DND-41 (cell line): Measurements from ENCODE around the gene RPL32.
"Not testable (repeated sequence)": the region's sequence is repeated elsewhere in the genome, so short reads cannot be mapped to it uniquely, and the experiment has no call there.

ENCODE experiments used
- ATAC-seq: fragments of 200-7000 bp; cut with Tn5 transposase; 3 replicates; pipeline ENCODE4 v1.9.1; 2021; ENCODE audit warnings: low read depth; ENCODE audit not compliant: insufficient read depth
- DNase-seq: peaks from one replicate; pipeline ENCODE4 v3.0.0-alpha.2; 2020
- H2AFZ ChIP-seq: 2 replicates; pipeline ENCODE4 v1.6.0; 2012; ENCODE audit warnings: low read depth, low read length
- H3K27ac ChIP-seq: 2 replicates; pipeline ENCODE4 v1.5.1; 2012; ENCODE audit warnings: low read length, inconsistent platforms
- H3K27me3 ChIP-seq: fragments of 200-600 bp; sonication (generic); 2 replicates; pipeline ENCODE4 v1.6.0; 2012; ENCODE audit warnings: low read length, mild to moderate bottlenecking, inconsistent platforms; ENCODE audit not compliant: insufficient read depth, poor library complexity
- H3K36me3 ChIP-seq: 2 replicates; pipeline ENCODE4 v1.5.1; 2012; ENCODE audit warnings: low read length, inconsistent platforms; ENCODE audit not compliant: insufficient read depth
- H3K4me1 ChIP-seq: 2 replicates; pipeline ENCODE4 v1.5.1; 2012; ENCODE audit warnings: mild to moderate bottlenecking, low read length; ENCODE audit not compliant: insufficient read depth
- H3K4me2 ChIP-seq: 2 replicates; pipeline ENCODE4 v1.6.0; 2012; ENCODE audit warnings: mild to moderate bottlenecking, moderate library complexity, low read length, inconsistent platforms; ENCODE audit not compliant: insufficient read depth
- H3K4me3 ChIP-seq, 2 experiments: fragments of 200-600 bp in 1 of 2; shearing (Covaris generic) in 1 of 2; 2 replicates each; pipeline ENCODE4 v1.5.1; 2012 to 2016; ENCODE audit warnings: inconsistent platforms in 2 of 2, low read length in 2 of 2, mild to moderate bottlenecking in 2 of 2, low read depth in 1 of 2, moderate library complexity in 1 of 2
- H3K79me2 ChIP-seq: 2 replicates; pipeline ENCODE4 v1.6.0; 2012; ENCODE audit warnings: low read length, inconsistent platforms; ENCODE audit not compliant: insufficient read depth
- H3K9ac ChIP-seq: 2 replicates; pipeline ENCODE4 v1.6.0; 2012; ENCODE audit warnings: low read depth, mild to moderate bottlenecking, inconsistent platforms, low read length, moderate library complexity
- H3K9me3 ChIP-seq: 2 replicates; pipeline ENCODE4 v1.5.1; 2012; ENCODE audit warnings: low read length, moderate library complexity, mild to moderate bottlenecking, inconsistent platforms; ENCODE audit not compliant: insufficient read depth, severe bottlenecking
- H4K20me1 ChIP-seq: 2 replicates; pipeline ENCODE4 v1.6.0; 2012; ENCODE audit warnings: low read length; ENCODE audit not compliant: insufficient read depth
- EZH2 ChIP-seq: IDR thresholded peaks from 3 replicates; pipeline ENCODE4 v1.6.1; 2012; ENCODE audit warnings: borderline replicate concordance, low read depth, mild to moderate bottlenecking, moderate library complexity, low read length, inconsistent platforms; ENCODE audit not compliant: severe bottlenecking
- TF ChIP-seq, protein P1 (sequence below): IDR thresholded peaks from 2 replicates; pipeline ENCODE4 v1.5.1; 2012; ENCODE audit warnings: borderline replicate concordance, low read length, moderate library complexity, mild to moderate bottlenecking; ENCODE audit not compliant: poor library complexity, severe bottlenecking; ENCODE audit errors: extremely low read depth

Gene RPL32

DNA sequence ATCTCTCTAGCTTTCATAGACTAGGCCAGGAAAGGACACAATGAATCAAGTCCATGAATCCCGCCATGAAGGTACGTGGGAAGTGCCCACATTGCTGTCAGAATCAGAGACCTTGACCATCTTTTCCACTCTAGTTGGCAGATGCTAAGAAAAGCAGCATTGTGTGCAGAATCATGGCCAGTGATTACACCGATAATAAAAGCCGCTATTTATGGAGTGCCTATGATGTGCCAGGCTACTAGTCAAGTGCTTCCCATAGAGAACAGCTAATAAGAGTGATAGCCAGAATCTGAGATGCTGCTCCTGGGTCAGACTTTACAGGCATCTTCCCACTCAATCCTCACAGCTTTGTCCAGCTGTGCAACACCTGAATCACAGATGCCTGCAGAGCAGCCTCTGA lies 13.2 kb upstream of the RPL32 start:
- no peaks in the 10 kb centered on the region for H4K20me1 ChIP-seq
- H3K36me3 ChIP-seq: no peaks in the 10 kb centered on the region
- H2AFZ ChIP-seq: no peak overlapping the region
- H3K27me3 ChIP-seq: no peaks in the 10 kb centered on the region
- no peaks in the 10 kb centered on the region for H3K9me3 ChIP-seq
- DNase-seq: no peak
- no peak for ATAC-seq
- no peak overlapping the region for H3K9ac ChIP-seq
- H3K4me2 ChIP-seq: no peak overlapping the region
- no peaks in the 10 kb centered on the region for H3K4me1 ChIP-seq
- no peak overlapping the region for H3K4me3 ChIP-seq
- H3K27ac ChIP-seq: no peak overlapping the region
- TF ChIP-seq, protein P1, sequence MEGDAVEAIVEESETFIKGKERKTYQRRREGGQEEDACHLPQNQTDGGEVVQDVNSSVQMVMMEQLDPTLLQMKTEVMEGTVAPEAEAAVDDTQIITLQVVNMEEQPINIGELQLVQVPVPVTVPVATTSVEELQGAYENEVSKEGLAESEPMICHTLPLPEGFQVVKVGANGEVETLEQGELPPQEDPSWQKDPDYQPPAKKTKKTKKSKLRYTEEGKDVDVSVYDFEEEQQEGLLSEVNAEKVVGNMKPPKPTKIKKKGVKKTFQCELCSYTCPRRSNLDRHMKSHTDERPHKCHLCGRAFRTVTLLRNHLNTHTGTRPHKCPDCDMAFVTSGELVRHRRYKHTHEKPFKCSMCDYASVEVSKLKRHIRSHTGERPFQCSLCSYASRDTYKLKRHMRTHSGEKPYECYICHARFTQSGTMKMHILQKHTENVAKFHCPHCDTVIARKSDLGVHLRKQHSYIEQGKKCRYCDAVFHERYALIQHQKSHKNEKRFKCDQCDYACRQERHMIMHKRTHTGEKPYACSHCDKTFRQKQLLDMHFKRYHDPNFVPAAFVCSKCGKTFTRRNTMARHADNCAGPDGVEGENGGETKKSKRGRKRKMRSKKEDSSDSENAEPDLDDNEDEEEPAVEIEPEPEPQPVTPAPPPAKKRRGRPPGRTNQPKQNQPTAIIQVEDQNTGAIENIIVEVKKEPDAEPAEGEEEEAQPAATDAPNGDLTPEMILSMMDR: no peak
- no peak for TF ChIP-seq EZH2
- H3K79me2 ChIP-seq: no peaks in the 10 kb centered on the region

DNA sequence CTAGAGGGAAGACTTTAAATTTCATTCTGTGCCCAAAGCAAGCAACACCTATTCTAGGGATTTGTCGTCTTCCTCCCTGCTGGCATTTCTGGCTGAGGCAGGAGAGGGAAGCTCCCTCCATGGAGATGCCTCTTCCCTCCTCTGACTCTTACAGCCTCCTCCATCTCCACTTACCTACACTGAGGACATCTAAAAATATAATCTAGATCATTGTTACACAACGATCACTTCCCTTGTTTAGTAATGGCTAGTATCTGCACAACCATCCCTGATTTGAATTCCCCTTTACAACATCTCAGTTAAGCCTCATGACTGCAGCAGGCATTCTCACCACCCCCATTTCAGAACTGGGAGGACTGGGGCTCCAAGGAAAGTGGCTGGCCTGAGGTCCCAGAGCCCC lies 12.5 kb upstream of the RPL32 start:
- not testable (repeated sequence) for H3K27ac ChIP-seq, H3K27me3 ChIP-seq, H3K9ac ChIP-seq, H2AFZ ChIP-seq, ATAC-seq, H3K79me2 ChIP-seq, DNase-seq, H3K4me2 ChIP-seq, H4K20me1 ChIP-seq, H3K36me3 ChIP-seq, H3K4me3 ChIP-seq, H3K4me1 ChIP-seq, H3K9me3 ChIP-seq

GRCh38 chr3:12852201-12852600 lies 10.8 kb upstream of the RPL32 start:
- Histone ChIP-seq H4K20me1 (no peaks in the 10 kb centered on the region), H3K79me2 (no peaks in the 10 kb centered on the region), H3K4me3 (no peak overlapping the region), H3K4me2 (no peak overlapping the region), H2AFZ (no peak overlapping the region), H3K36me3 (no peaks in the 10 kb centered on the region), H3K27me3 (no peaks in the 10 kb centered on the region), H3K4me1 (no peaks in the 10 kb centered on the region), H3K27ac (no peak overlapping the region), H3K9ac (no peak overlapping the region), H3K9me3 (no peaks in the 10 kb centered on the region)
- TF ChIP-seq, protein P1: no peak
- TF ChIP-seq EZH2: no peak
- DNase-seq (no peak), ATAC-seq (no peak)

GRCh38 chr3:12845811-12846210 lies 4.4 kb upstream of the RPL32 start:
- Histone ChIP-seq H3K4me1 (peaks cover 26% of the 10 kb centered on the region), H4K20me1 (peaks cover 4% of the 10 kb centered on the region), H3K9me3 (no peaks in the 10 kb centered on the region), H3K27me3 (no peaks in the 10 kb centered on the region), H3K4me2 (no peak overlapping the region), H3K9ac (no peak overlapping the region), H3K36me3 (peaks cover 5% of the 10 kb centered on the region), H3K4me3 (no peak overlapping the region), H3K79me2 (peaks cover 6% of the 10 kb centered on the region), H2AFZ (no peak overlapping the region), H3K27ac (peak overlapping the region; percentile 72)
- ATAC-seq (no peak), DNase-seq (no peak)
- no peak for TF ChIP-seq EZH2
- TF ChIP-seq, protein P1: no peak
